Esophagus muscularis mucosa (tissue), 3 donors: Measurements from ENCODE around the gene AZGP1.

ENCODE experiments used
- POLR2A ChIP-seq: fragments of 450-650 bp; IDR thresholded peaks from one replicate; pipeline ENCODE4 v1.6.1; 2017; ENCODE audit warnings: antibody characterized with exemption, moderate library complexity, mild to moderate bottlenecking, low read depth
- TF ChIP-seq, protein P1 (sequence below), 3 experiments: fragments of 200-600 bp in 2 of 3; fragments of 450-650 bp in 1 of 3; sonication (generic) in 2 of 3; IDR thresholded peaks; one replicate each; pipeline ENCODE4 v1.5.1; 2017 to 2019; ENCODE audit warnings: antibody characterized with exemption in 3 of 3, mild to moderate bottlenecking in 2 of 3, moderate library complexity in 1 of 3

DNA sequence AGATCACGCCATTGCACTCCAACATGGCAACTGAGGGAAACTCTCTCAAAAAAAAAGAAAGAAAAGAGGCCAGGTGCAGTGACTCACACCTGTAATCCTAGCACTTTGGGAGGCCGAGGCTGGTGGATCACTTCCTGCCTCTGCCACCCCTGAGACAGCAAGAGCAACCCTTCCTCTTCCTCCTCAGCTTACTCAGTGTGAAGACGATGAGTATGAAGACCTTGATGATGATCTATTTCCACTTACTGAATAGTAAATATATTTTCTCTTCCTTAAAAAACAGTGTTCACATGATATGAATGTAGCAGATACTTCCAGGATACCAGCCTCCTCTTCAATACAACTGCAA, 37.5 kb upstream of the AZGP1 start:
- TF ChIP-seq POLR2A = no peak
- TF ChIP-seq, protein P1, sequence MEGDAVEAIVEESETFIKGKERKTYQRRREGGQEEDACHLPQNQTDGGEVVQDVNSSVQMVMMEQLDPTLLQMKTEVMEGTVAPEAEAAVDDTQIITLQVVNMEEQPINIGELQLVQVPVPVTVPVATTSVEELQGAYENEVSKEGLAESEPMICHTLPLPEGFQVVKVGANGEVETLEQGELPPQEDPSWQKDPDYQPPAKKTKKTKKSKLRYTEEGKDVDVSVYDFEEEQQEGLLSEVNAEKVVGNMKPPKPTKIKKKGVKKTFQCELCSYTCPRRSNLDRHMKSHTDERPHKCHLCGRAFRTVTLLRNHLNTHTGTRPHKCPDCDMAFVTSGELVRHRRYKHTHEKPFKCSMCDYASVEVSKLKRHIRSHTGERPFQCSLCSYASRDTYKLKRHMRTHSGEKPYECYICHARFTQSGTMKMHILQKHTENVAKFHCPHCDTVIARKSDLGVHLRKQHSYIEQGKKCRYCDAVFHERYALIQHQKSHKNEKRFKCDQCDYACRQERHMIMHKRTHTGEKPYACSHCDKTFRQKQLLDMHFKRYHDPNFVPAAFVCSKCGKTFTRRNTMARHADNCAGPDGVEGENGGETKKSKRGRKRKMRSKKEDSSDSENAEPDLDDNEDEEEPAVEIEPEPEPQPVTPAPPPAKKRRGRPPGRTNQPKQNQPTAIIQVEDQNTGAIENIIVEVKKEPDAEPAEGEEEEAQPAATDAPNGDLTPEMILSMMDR (IDR thresholded peaks at IDR 0.05) = no peak
